HepG2 (cell line): ENCODE measurements around the gene MMP17. TPM values are rescaled to one million over a fixed set of nuclear protein-coding genes. Genes with fewer than 3 reads are reported as not detected.

Source experiments
- AHR ChIP-seq: IDR thresholded peaks from 2 replicates; pipeline ENCODE4 v1.6.1; 2018; ENCODE audit warnings: missing genetic modification reagents, missing compliant biosample characterization
- CREM ChIP-seq, 2 experiments: sonication (generic) in 1 of 2; formaldehyde crosslinking in 1 of 2; IDR thresholded peaks; 2 replicates each; pipeline versions ENCODE4 v1.4.0 to v1.6.1; 2016 to 2020; ENCODE audit warnings: antibody characterized with exemption in 1 of 2, mild to moderate bottlenecking in 1 of 2, missing genetic modification reagents in 1 of 2
- HDAC2 ChIP-seq: sonication (generic); formaldehyde crosslinking; IDR thresholded peaks from 2 replicates; pipeline ENCODE4 v1.4.0; 2020; ENCODE audit warnings: missing genetic modification reagents
- HMG20A ChIP-seq: IDR thresholded peaks from 2 replicates; pipeline ENCODE4 v1.6.1; 2016; ENCODE audit warnings: borderline replicate concordance
- HNRNPK ChIP-seq: fragments of 200-400 bp; formaldehyde crosslinking; IDR thresholded peaks from 2 replicates; pipeline ENCODE4 v1.6.1; 2018; ENCODE audit warnings: low read length, low read depth, moderate library complexity, mild to moderate bottlenecking; ENCODE audit not compliant: poor library complexity, severe bottlenecking
- HNRNPLL ChIP-seq: fragments of 200-400 bp; formaldehyde crosslinking; IDR thresholded peaks from 2 replicates; pipeline ENCODE4 v1.6.1; 2017; ENCODE audit warnings: mild to moderate bottlenecking, low read depth, low read length; ENCODE audit not compliant: poor library complexity, severe bottlenecking
- IKZF1 ChIP-seq: fragments of 450-650 bp; IDR thresholded peaks from 2 replicates; pipeline ENCODE4 v1.7.1; 2016
- KDM4B ChIP-seq: sonication (generic); formaldehyde crosslinking; IDR thresholded peaks from 2 replicates; pipeline ENCODE4 v1.4.0; 2020; ENCODE audit warnings: missing genetic modification reagents
- NCOA1 ChIP-seq: sonication (generic); formaldehyde crosslinking; IDR thresholded peaks from 2 replicates; pipeline ENCODE4 v1.9.0; 2021; ENCODE audit warnings: missing genetic modification reagents
- NR2F1 ChIP-seq, 2 experiments: fragments of 450-650 bp in 1 of 2; formaldehyde crosslinking in 1 of 2; IDR thresholded peaks; 2 replicates each; pipeline versions ENCODE4 v1.5.0 to v1.6.1; 2016 to 2020; ENCODE audit warnings: mild to moderate bottlenecking in 1 of 2, missing compliant biosample characterization in 1 of 2, missing genetic modification reagents in 1 of 2, moderate library complexity in 1 of 2
- TAF15 ChIP-seq: fragments of 200-400 bp; formaldehyde crosslinking; IDR thresholded peaks from one replicate; pipeline ENCODE4 v1.6.1; 2018; ENCODE audit warnings: mild to moderate bottlenecking, low read depth, low read length; ENCODE audit not compliant: poor library complexity, severe bottlenecking
- TBX2 ChIP-seq: sonication (generic); formaldehyde crosslinking; IDR thresholded peaks from 2 replicates; pipeline ENCODE4 v1.5.0; 2020; ENCODE audit warnings: missing genetic modification reagents, mild to moderate bottlenecking, borderline replicate concordance
- TCF12 ChIP-seq, 2 experiments: fragments of 450-650 bp in 1 of 2; sonication (generic) in 1 of 2; formaldehyde crosslinking in 1 of 2; IDR thresholded peaks; 2 replicates each; pipeline versions ENCODE4 v1.6.1 to v1.8.0; 2017 to 2022; ENCODE audit warnings: antibody characterized with exemption in 1 of 2, mild to moderate bottlenecking in 1 of 2, missing genetic modification reagents in 1 of 2, moderate library complexity in 1 of 2
- UBTF ChIP-seq: sonication (generic); formaldehyde crosslinking; IDR thresholded peaks from 2 replicates; pipeline ENCODE4 v1.4.0; 2020; ENCODE audit warnings: mild to moderate bottlenecking, missing genetic modification reagents
- ZBTB25 ChIP-seq: IDR thresholded peaks from 2 replicates; pipeline ENCODE4 v1.6.1; 2018; ENCODE audit warnings: missing genetic modification reagents
- ZFP91 ChIP-seq: sonication (generic); formaldehyde crosslinking; IDR thresholded peaks from 2 replicates; pipeline ENCODE4 v1.9.0; 2022; ENCODE audit warnings: missing genetic modification reagents, mild to moderate bottlenecking, borderline replicate concordance
- ZFYVE20 ChIP-seq: sonication (generic); formaldehyde crosslinking; IDR thresholded peaks from 2 replicates; pipeline ENCODE4 v1.8.0; 2023; ENCODE audit warnings: low read depth, mild to moderate bottlenecking, moderate library complexity, missing genetic modification reagents, borderline replicate concordance
- ZKSCAN8 ChIP-seq: IDR thresholded peaks from 2 replicates; pipeline ENCODE4 v1.6.1; 2016; ENCODE audit warnings: borderline replicate concordance, missing genetic modification reagents, missing compliant biosample characterization
- ZNF121 ChIP-seq: sonication (generic); formaldehyde crosslinking; IDR thresholded peaks from 2 replicates; pipeline ENCODE4 v1.5.0; 2020; ENCODE audit warnings: mild to moderate bottlenecking, missing genetic modification reagents
- ZNF24 ChIP-seq: fragments of 450-650 bp; IDR thresholded peaks from 2 replicates; pipeline ENCODE4 v1.6.1; 2017; ENCODE audit warnings: antibody characterized with exemption, mild to moderate bottlenecking
- ZNF275 ChIP-seq: sonication (generic); formaldehyde crosslinking; IDR thresholded peaks from 2 replicates; pipeline ENCODE4 v1.8.0; 2022; ENCODE audit warnings: missing genetic modification reagents, mild to moderate bottlenecking, inconsistent platforms, borderline replicate concordance
- ZNF616 ChIP-seq: sonication (generic); formaldehyde crosslinking; IDR thresholded peaks from 2 replicates; pipeline ENCODE4 v1.5.0; 2020; ENCODE audit warnings: low read depth, mild to moderate bottlenecking, missing genetic modification reagents
- polyA plus RNA-seq, 8 experiments: library from polyadenylated mRNA; depleted of rRNA in 3 of 8; stranded (reverse) in 7 of 8; unstranded in 1 of 8; fragments of >200 nt; fragmentation: Illumina TruSeq in 4 of 8; extraction: Trizol in 4 of 8; gene quantifications; 2 replicates each; pipeline versions ENCODE4 v1.2.1 to v1.2.3, GENCODE V29; 2011 to 2016; ENCODE audit warnings: low read depth in 4 of 8, missing spikeins in 1 of 8, mixed read lengths in 1 of 8; ENCODE audit not compliant: insufficient read depth in 1 of 8
- total RNA-seq, 5 experiments: library from RNA; depleted of rRNA; stranded (reverse); fragments of >200 nt; fragmentation: Illumina TruSeq; extraction: Trizol; gene quantifications; 2 replicates each; pipeline ENCODE4 v1.2.3, GENCODE V29; 2016; ENCODE audit warnings: low read depth in 1 of 5

MMP17 gene
- total and polyA plus RNA-seq, 2 of the 13 experiments (the other 11 are each of a cell fraction or from before 2014, with no cell fraction given), result 0.55 to 0.80 TPM

GRCh38 chr12:131860472-131861260 lies 32.5 kb downstream of the MMP17 start (continued):
- 0 out of 2 replicates have a peak, but pooled peaks have one; percentile 31 for TF ChIP-seq AHR (CRISPR knock-in tag)
- TF ChIP-seq TAF15, result peak; percentile 82
- peak; percentile 88 for TF ChIP-seq ZNF121 (CRISPR knock-in tag)
- peak; percentile 96 for TF ChIP-seq HDAC2 (CRISPR knock-in tag)
- TF ChIP-seq NR2F1 (CRISPR knock-in tag; IDR thresholded peaks at IDR 0.05), result peak; percentile 92 to 96
- TF ChIP-seq TBX2 (CRISPR knock-in tag), result peak; percentile 91
- peak; percentile 93 for TF ChIP-seq UBTF (CRISPR knock-in tag)
- TF ChIP-seq ZBTB25 (CRISPR knock-in tag), result peak; percentile 95
- TF ChIP-seq ZKSCAN8, result peak; percentile 89
- TF ChIP-seq IKZF1, result no peak
- TF ChIP-seq KDM4B, result peak; percentile 99
- TF ChIP-seq HNRNPLL, result peak; percentile 56
- TF ChIP-seq HMG20A (CRISPR knock-in tag), result peak; percentile 85; the same call in 1 of the 2 replicates
- peak; percentile 87 for TF ChIP-seq HNRNPK
- TF ChIP-seq ZFP91 (CRISPR knock-in tag), result peak; percentile 97
- TF ChIP-seq NCOA1, result peak; percentile 81
- TF ChIP-seq ZNF24, result peak; percentile 33; the same call in 1 of the 2 replicates
- peak; percentile 92; the same call in 1 of the 2 replicates for TF ChIP-seq ZNF275 (CRISPR knock-in tag)
- peak; percentile 68 for TF ChIP-seq CREM (IDR thresholded peaks at IDR 0.05)
- TF ChIP-seq CREM (CRISPR knock-in tag; IDR thresholded peaks at IDR 0.05), result no peak
- TF ChIP-seq ZNF616 (CRISPR knock-in tag), result no peak
- TF ChIP-seq TCF12 (IDR thresholded peaks at IDR 0.05), result no peak
- TF ChIP-seq TCF12 (CRISPR knock-in tag; IDR thresholded peaks at IDR 0.05), result peak; percentile 89; the same call in 1 of the 2 replicates
- 0 out of 2 replicates have a peak, but pooled peaks have one; percentile 26 for TF ChIP-seq ZFYVE20
